HepG2 (cell line): ENCODE data around the gene RIOK3. TPM values are rescaled to one million over a fixed set of nuclear protein-coding genes. Genes with fewer than 3 reads are reported as not detected.
A peak's percentile ranks its signal among the peaks of the same experiment; 100 is the strongest.

Experiments used
- AHDC1 ChIP-seq: sonication (generic); formaldehyde crosslinking; IDR thresholded peaks from 2 replicates; pipeline ENCODE4 v1.5.1; 2020; ENCODE audit warnings: mild to moderate bottlenecking, missing genetic modification reagents, borderline replicate concordance
- ATF4 ChIP-seq, 2 experiments: fragments of 450-650 bp in 1 of 2; sonication (generic) in 1 of 2; formaldehyde crosslinking; IDR thresholded peaks; 2 replicates each; pipeline versions ENCODE4 v1.5.0 to v1.8.0; 2020 to 2022; ENCODE audit warnings: mild to moderate bottlenecking in 1 of 2, missing genetic modification reagents in 1 of 2
- ATF7-NPFF ChIP-seq: sonication (generic); formaldehyde crosslinking; IDR thresholded peaks from 2 replicates; pipeline ENCODE4 v1.8.1; 2023; ENCODE audit warnings: mild to moderate bottlenecking, low read depth, missing genetic modification reagents, moderate library complexity
- CREB1 ChIP-seq, 2 experiments: fragments of 450-650 bp in 1 of 2; IDR thresholded peaks; 2 replicates each; pipeline ENCODE4 v1.6.1; 2016 to 2017; ENCODE audit warnings: control low read depth in 1 of 2, mild to moderate bottlenecking in 1 of 2, missing compliant biosample characterization in 1 of 2, missing genetic modification characterization in 1 of 2
- FOXC1 ChIP-seq: sonication (generic); formaldehyde crosslinking; IDR thresholded peaks from 2 replicates; pipeline ENCODE4 v1.8.0; 2022; ENCODE audit warnings: mild to moderate bottlenecking, missing genetic modification reagents, borderline replicate concordance
- HNRNPL ChIP-seq: fragments of 200-400 bp; formaldehyde crosslinking; IDR thresholded peaks from 2 replicates; pipeline ENCODE4 v1.6.1; 2017; ENCODE audit warnings: mild to moderate bottlenecking, low read depth, low read length
- MED8 ChIP-seq: sonication (generic); formaldehyde crosslinking; IDR thresholded peaks from 2 replicates; pipeline ENCODE4 v1.8.1; 2023; ENCODE audit warnings: mild to moderate bottlenecking, missing genetic modification reagents; ENCODE audit not compliant: insufficient replicate concordance
- SAFB2 ChIP-seq: sonication (generic); formaldehyde crosslinking; IDR thresholded peaks from 2 replicates; pipeline ENCODE4 v1.5.1; 2020; ENCODE audit warnings: missing genetic modification reagents, low read depth, mild to moderate bottlenecking, borderline replicate concordance
- SIX1 ChIP-seq: sonication (generic); formaldehyde crosslinking; IDR thresholded peaks from 2 replicates; pipeline ENCODE4 v1.4.0; 2020; ENCODE audit warnings: missing genetic modification reagents, borderline replicate concordance
- SMC3 ChIP-seq: IDR thresholded peaks from 2 replicates; pipeline ENCODE4 v1.6.1; 2011; ENCODE audit warnings: low read length, improper control_type of control experiment
- SOX6 ChIP-seq, 2 experiments: fragments of 450-650 bp in 1 of 2; sonication (generic) in 1 of 2; formaldehyde crosslinking in 1 of 2; IDR thresholded peaks; 2 replicates each; pipeline versions ENCODE4 v1.4.0 to v1.6.1; 2017 to 2020; ENCODE audit warnings: antibody characterized with exemption in 1 of 2, mild to moderate bottlenecking in 1 of 2, missing genetic modification reagents in 1 of 2
- UBTF ChIP-seq: sonication (generic); formaldehyde crosslinking; IDR thresholded peaks from 2 replicates; pipeline ENCODE4 v1.4.0; 2020; ENCODE audit warnings: mild to moderate bottlenecking, missing genetic modification reagents
- ZBTB7A ChIP-seq: sonication (generic); formaldehyde crosslinking; IDR thresholded peaks from 2 replicates; pipeline ENCODE4 v1.8.0; 2022; ENCODE audit warnings: mild to moderate bottlenecking, missing genetic modification reagents
- ZFP36L1 ChIP-seq: sonication (generic); formaldehyde crosslinking; IDR thresholded peaks from 2 replicates; pipeline ENCODE4 v1.8.0; 2022; ENCODE audit warnings: mild to moderate bottlenecking, missing genetic modification reagents, moderate library complexity
- ZNF331 ChIP-seq: sonication (generic); formaldehyde crosslinking; IDR thresholded peaks from 2 replicates; pipeline ENCODE4 v1.4.0; 2020; ENCODE audit warnings: missing genetic modification reagents
- ZNF335 ChIP-seq: sonication (generic); formaldehyde crosslinking; IDR thresholded peaks from 2 replicates; pipeline ENCODE4 v1.4.0; 2020; ENCODE audit warnings: missing genetic modification reagents
- ZNF44 ChIP-seq: sonication (generic); formaldehyde crosslinking; IDR thresholded peaks from 2 replicates; pipeline ENCODE4 v1.5.1; 2020; ENCODE audit warnings: mild to moderate bottlenecking, missing genetic modification reagents
- ZNF816 ChIP-seq: sonication (generic); formaldehyde crosslinking; IDR thresholded peaks from 2 replicates; pipeline ENCODE4 v1.8.0; 2022; ENCODE audit warnings: missing genetic modification reagents, mild to moderate bottlenecking, borderline replicate concordance
- polyA plus RNA-seq, 8 experiments: library from polyadenylated mRNA; depleted of rRNA in 3 of 8; stranded (reverse) in 7 of 8; unstranded in 1 of 8; fragments of >200 nt; fragmentation: Illumina TruSeq in 4 of 8; extraction: Trizol in 4 of 8; gene quantifications; 2 replicates each; pipeline versions ENCODE4 v1.2.1 to v1.2.3, GENCODE V29; 2011 to 2016; ENCODE audit warnings: low read depth in 4 of 8, missing spikeins in 1 of 8, mixed read lengths in 1 of 8; ENCODE audit not compliant: insufficient read depth in 1 of 8
- total RNA-seq, 5 experiments: library from RNA; depleted of rRNA; stranded (reverse); fragments of >200 nt; fragmentation: Illumina TruSeq; extraction: Trizol; gene quantifications; 2 replicates each; pipeline ENCODE4 v1.2.3, GENCODE V29; 2016; ENCODE audit warnings: low read depth in 1 of 5

RIOK3 gene
- total and polyA plus RNA-seq, 2 of the 13 experiments (the other 11 are each of a cell fraction or from before 2014, with no cell fraction given), result 26.7 to 36.0 TPM

GRCh38 chr18:23452728-23453679, at the start of gene RIOK3 (continued):
- TF ChIP-seq ATF4 (CRISPR knock-in tag; IDR thresholded peaks at IDR 0.05), result peak in 1 of 2 experiments; percentile 36; a peak in 1 of 4 replicates
- TF ChIP-seq HNRNPL, result peak; percentile 66; the same call in 1 of the 2 replicates
- TF ChIP-seq SMC3, result no peak
- TF ChIP-seq ZFP36L1 (CRISPR knock-in tag), result 0 out of 2 replicates have a peak, but pooled peaks have one; percentile 48
- TF ChIP-seq SAFB2 (CRISPR knock-in tag), result no peak; the same call in 1 of the 2 replicates
- TF ChIP-seq ZNF331 (CRISPR knock-in tag), result peak; percentile 10; the same call in 1 of the 2 replicates
- 0 out of 2 replicates have a peak, but pooled peaks have one; percentile 27 for TF ChIP-seq AHDC1 (CRISPR knock-in tag)
- TF ChIP-seq ZNF335 (CRISPR knock-in tag), result 0 out of 2 replicates have a peak, but pooled peaks have one; percentile 29
- peak; percentile 69 for TF ChIP-seq MED8 (CRISPR knock-in tag)
- no peak for TF ChIP-seq SOX6 (IDR thresholded peaks at IDR 0.05)
- peak; percentile 69 for TF ChIP-seq SOX6 (CRISPR knock-in tag; IDR thresholded peaks at IDR 0.05)
- peak; percentile 10; the same call in 1 of the 2 replicates for TF ChIP-seq SIX1
- TF ChIP-seq UBTF (CRISPR knock-in tag), result peak; percentile 61; the same call in 1 of the 2 replicates
- TF ChIP-seq FOXC1 (CRISPR knock-in tag), result peak; percentile 45; the same call in 1 of the 2 replicates
- TF ChIP-seq ZBTB7A (CRISPR knock-in tag), result no peak
- peak; percentile 57; the same call in 1 of the 2 replicates for TF ChIP-seq ATF7-NPFF (CRISPR knock-in tag)
- no peak for TF ChIP-seq ZNF44 (CRISPR knock-in tag)
- peak; percentile 33; the same call in 1 of the 2 replicates for TF ChIP-seq ZNF816 (CRISPR knock-in tag)
- no peak for TF ChIP-seq CREB1 (IDR thresholded peaks at IDR 0.05)
- no peak; the same call in 1 of the 2 replicates for TF ChIP-seq CREB1 (CRISPR knock-in tag; IDR thresholded peaks at IDR 0.05)
